IPS-NIHi7 (cell line): ENCODE measurements around the gene COX15.
A peak's percentile ranks its signal among the peaks of the same experiment; 100 is the strongest.
"Not testable (repeated sequence)": the region's sequence is repeated elsewhere in the genome, so short reads cannot be mapped to it uniquely, and the experiment has no call there.

Experiments used
- DNase-seq: peaks from one replicate; pipeline ENCODE4 v3.0.0; 2012; ENCODE audit warnings: mixed read lengths; ENCODE audit errors: extremely low spot score

The COX15 gene

DNA sequence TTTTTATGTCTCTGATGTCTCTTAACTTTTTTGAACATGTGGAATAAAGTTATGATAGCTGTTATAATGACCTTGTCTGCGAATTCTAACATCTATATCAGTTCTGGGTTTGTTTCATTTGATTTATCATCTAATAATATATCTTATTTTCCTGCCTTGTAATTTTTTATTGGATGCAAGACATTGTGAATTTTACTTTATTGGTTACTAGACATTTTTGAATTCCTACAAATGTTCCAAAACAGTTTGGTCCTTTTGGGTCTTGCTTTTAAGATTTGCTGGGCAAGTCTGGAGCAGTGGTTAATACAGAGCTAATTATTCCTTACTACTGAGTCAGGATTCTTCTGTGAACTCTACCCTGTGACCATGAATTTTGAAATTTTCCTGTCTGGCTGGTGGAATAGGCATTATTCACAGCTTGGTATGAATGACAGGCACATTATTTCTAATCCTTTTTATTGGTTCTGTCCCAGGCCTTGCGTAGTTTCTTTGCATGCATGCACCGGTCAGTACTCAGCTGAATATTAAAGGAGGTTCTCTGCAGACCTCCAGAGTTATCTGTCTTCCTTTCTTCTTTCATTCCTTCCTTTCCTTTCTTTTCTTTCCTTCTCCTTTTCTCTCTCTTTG is 9.1 kb upstream of the COX15 start:
- no peak for DNase-seq

DNA sequence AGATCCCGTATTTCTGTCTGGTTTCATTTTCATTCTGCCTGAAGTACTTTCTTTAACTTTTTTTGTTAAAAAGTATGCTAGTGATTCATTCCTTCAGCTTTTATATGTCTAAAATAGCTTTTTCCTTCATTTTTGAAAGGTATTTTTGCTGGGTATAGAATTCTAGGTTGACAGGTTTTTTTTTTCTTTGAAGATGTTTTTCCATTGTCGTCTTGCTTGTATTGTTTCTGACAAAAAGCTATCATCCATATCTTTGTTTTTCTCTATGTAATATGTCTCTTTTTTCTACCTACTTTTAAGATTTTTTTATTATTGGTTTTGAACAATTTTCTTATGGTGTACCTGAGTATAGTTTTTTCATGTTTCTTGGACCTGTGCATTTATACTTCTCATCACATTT is 8.3 kb upstream of the COX15 start:
- no peak for DNase-seq

DNA sequence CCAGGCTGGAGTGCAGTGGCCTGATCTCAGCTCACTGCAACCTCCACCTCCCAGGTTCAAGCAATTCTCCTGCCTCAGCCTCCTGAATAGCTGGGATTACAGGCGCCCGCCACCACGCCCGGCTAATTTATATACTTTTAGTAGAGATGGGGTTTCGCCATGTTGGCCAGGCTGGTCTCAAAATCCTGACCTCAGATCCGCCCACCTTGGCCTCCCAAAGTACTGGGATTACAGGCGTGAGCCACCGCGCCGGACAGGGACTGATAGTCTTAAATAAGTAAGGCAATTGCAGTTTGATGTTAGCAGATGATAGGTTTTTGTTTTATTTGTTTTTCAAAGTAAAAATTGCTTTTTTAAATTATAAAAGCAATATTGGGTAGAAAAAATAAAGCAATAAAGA is 2.2 kb upstream of the COX15 start:
- DNase-seq = not testable (repeated sequence)

DNA sequence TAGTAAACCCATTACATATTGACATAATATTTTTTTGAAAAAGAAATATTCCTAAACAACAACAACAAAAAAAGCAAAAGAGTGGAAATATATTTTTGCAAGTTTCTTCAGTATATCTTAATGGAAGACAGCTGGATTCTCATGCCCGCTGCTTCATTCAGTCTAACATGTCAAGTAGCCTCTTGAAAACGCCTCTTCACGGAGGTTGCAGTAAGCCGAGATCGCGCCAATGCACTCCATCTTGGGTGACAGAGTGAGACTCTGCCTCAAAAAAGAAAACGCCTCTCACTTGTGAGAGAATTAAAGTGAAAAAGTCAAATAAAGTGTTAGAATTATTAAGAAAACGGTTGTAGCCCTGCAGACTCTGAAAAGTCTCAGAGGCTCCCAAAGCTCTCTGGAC is 1.4 kb upstream of the COX15 start:
- DNase-seq = no peak

GRCh38 chr10:99731306-99732032 is 458 bp downstream of the COX15 start:
- DNase-seq = no peak

- DNase-seq = no peak
Observed at GRCh38 chr10:99730026-99730425, 1.9 kb downstream of the COX15 start.

- DNase-seq = no peak
Observed at GRCh38 chr10:99720387-99720786, 11.5 kb downstream of the COX15 start.

- DNase-seq = no peak
Observed at GRCh38 chr10:99714446-99714845, 17.5 kb downstream of the COX15 start.

GRCh38 chr10:99711129-99711719 is 20.7 kb downstream of the COX15 start:
- DNase-seq = peak; percentile 35

- peak; percentile 25 for DNase-seq
Observed at GRCh38 chr10:99709480-99710229, 22.3 kb downstream of the COX15 start.

- no peak for DNase-seq
Observed at GRCh38 chr10:99708428-99709012, 23.4 kb downstream of the COX15 start.

- no peak for DNase-seq
Observed at GRCh38 chr10:99700649-99701048, 31.3 kb downstream of the COX15 start.

DNA sequence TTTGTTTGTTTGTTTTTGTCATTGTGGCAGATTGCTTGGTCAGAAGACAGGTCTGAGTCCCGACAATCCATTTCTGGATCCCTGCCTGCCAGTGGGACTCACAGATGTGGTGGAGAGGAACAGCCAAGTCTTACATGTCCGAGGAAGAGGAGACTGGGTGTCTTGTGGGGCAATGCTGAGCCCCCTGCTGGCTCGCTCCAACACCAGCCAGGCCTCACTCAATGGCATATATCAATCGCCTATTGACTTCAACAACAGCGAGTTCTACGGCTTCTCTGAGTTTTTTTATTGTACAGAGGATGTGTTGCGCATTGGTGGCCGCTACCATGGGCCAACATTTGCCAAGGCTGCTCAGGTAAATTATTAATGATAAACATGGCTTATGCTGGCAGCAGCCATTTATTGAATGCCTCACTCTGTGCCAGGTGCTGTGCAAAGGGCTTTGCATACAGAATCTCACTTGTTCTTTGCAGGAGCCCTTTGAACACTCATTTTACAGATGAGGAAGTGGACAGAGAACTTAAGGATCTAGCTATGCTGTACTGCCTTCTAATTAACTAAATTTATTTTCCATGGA is 33.3 kb downstream of the COX15 start:
- DNase-seq = peak; percentile 14

- DNase-seq = no peak
Observed at GRCh38 chr10:99695761-99696160, 36.2 kb downstream of the COX15 start.

DNA sequence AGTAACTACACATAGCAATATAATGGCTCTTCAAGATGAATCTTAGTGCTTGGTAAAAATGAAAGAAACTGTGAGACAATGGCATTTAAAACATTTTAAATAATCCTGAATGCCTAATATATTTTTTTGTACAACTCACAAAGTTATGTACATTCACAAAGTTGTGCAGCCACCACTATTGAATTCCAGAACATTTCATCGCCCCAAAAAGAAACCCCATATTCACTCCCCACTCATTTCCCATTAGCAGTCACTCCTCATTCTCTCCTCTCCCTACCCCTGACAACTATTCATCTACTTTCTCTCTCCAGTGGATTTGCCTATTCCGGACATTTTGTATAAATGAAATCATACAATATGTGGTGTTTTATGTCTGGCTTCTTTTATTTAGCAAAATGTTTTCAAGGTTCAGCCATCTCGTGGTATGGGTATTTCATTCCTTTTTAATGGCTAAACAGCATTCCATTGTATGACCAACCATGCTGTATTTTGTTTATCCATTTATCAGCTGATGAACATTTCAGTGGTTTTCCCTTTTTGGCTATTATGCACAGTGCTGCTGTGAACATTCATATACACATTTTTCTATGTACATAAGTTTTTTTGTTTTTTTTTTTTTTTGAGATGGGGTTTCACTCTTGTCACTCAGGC is 37.9 kb downstream of the COX15 start:
- no peak for DNase-seq

- DNase-seq = no peak
Observed at GRCh38 chr10:99689461-99689860, 42.5 kb downstream of the COX15 start.

GRCh38 chr10:99685597-99685967 is 46.3 kb downstream of the COX15 start:
- DNase-seq = no peak

DNA sequence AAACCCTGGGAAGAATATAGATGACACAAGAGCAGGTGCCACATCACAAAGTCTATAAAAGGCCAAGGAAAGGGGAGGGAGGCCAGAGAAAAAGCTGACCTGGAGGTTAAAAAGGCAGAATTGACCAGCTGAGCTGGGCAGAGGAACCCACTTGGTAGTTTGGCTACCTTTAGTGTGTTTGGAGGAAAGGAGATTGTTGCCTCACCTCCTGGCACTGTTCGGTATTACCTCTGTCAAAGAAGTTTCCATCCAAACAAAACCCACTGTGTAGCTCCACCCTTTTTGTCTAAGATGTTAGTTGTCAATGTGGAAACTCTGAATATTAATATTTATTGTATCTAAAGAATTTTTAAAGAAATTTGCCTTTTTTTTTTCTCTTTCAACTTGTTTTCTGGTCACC is 49.2 kb downstream of the COX15 start:
- peak; percentile 15 for DNase-seq
